NCI-H146 (cell line): ENCODE measurements around the gene CGN.

Experiments
- DNase-seq: peaks from one replicate; lab custom pipeline; 2025; lab: John Stamatoyannopoulos, UW

CGN gene

GRCh38 chr1:151524736-151525135 lies 13.5 kb downstream of the CGN start:
- DNase-seq = no peak

- DNase-seq = no peak
These were observed 15.7 kb downstream of the CGN start for GRCh38 chr1:151526735-151527525.

- no peak for DNase-seq
These were observed 18.1 kb downstream of the CGN start for GRCh38 chr1:151529211-151529702.

- no peak for DNase-seq
These were observed 18.6 kb downstream of the CGN start for GRCh38 chr1:151529781-151530180.

GRCh38 chr1:151530461-151530860 lies 19.3 kb downstream of the CGN start:
- DNase-seq = no peak

- no peak for DNase-seq
These were observed 22.7 kb downstream of the CGN start for GRCh38 chr1:151533870-151534269.

- peak; percentile 58 for DNase-seq
These were observed 23.6 kb downstream of the CGN start for GRCh38 chr1:151534662-151535278.

GRCh38 chr1:151535326-151536271 lies 24.4 kb downstream of the CGN start:
- no peak for DNase-seq

- DNase-seq = no peak
These were observed 25.3 kb downstream of the CGN start for GRCh38 chr1:151536499-151536898.

GRCh38 chr1:151537112-151537511 lies 25.9 kb downstream of the CGN start:
- DNase-seq = no peak

GRCh38 chr1:151539321-151540020 lies 28.3 kb downstream of the CGN start:
- DNase-seq = peak; percentile 98

GRCh38 chr1:151540021-151540981 lies 29.1 kb downstream of the CGN start, which contains the start of gene TUFT1:
TSS of gene TUFT1 (plus strand) at chr1:151540309. CDS start at chr1:151540367, 58 bp downstream.
- peak; percentile 96 for DNase-seq

- DNase-seq = peak; percentile 17
These were observed 29.8 kb downstream of the CGN start for GRCh38 chr1:151540982-151541377.

- no peak for DNase-seq
These were observed 30.6 kb downstream of the CGN start for GRCh38 chr1:151541752-151542151.

- peak; percentile 33 for DNase-seq
These were observed 31.5 kb downstream of the CGN start for GRCh38 chr1:151542710-151543129.

GRCh38 chr1:151545542-151545941 lies 34.4 kb downstream of the CGN start:
- DNase-seq = no peak

- no peak for DNase-seq
These were observed 35.1 kb downstream of the CGN start for GRCh38 chr1:151546011-151546925.

GRCh38 chr1:151547119-151547899 lies 36.1 kb downstream of the CGN start:
- no peak for DNase-seq

GRCh38 chr1:151547900-151548230 lies 36.7 kb downstream of the CGN start:
- no peak for DNase-seq
